ENCODE results near the gene ARL8B.
"Not testable (repeated sequence)": the region's sequence is repeated elsewhere in the genome, so short reads cannot be mapped to it uniquely, and the experiment has no call there.

ARL8B gene

DNA sequence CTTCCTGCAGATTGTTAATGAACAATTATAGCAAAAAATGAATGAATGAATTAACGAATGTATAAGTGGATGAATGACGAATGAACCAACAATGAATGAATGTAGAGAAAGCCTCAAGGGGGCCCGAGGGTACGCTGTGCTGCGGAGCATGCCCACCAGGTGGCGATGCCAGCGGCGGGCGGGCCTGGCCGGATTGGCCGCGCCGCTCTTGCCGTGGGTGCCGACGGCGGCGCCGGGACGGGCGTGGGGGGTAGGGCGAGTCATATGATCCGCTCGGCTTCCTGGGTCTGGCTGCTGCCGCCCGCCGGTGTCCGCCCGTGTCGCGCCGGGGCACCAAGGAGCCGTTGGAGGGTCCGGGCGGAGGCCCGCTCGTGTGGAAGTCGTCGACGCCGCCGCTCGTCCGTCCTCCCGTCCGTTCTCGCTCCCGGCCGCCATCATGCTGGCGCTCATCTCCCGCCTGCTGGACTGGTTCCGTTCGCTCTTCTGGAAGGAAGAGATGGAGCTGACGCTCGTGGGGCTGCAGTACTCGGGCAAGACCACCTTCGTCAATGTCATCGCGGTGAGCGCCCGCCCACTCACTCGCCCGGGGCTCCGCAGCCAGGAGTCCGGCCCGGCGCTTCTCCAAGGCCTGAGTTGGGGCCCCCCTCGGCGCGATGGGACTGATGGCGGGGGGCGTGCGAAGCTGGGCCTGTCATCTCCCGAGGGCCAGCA, at the start of gene ARL8B:
TSS of gene ARL8B (plus strand) at position 263 of the 711 bp plus-strand sequence. CDS start at position 437, 174 bp downstream.
- no peak for TF ChIP-seq Cebpa-rat (IDR thresholded peaks at IDR 0.05)
- Histone ChIP-seq H3K4me2 (peak within 1 kb of the TSS; percentile 96), H3K4me3 (peak within 1 kb of the TSS; percentile 100), H3K27me3 (no peaks in the 10 kb centered on the region), H3K36me3 (peaks cover 8% of the 10 kb centered on the region; the same call in 1 of the 2 replicates), H3K9ac (peak within 1 kb of the TSS; percentile 95), H3K27ac (peak within 1 kb of the TSS; percentile 90), H4K20me1 (peaks cover 51% of the 10 kb centered on the region), H3K4me1 (peaks cover 20% of the 10 kb centered on the region), H3K9me3 (no peaks in the 10 kb centered on the region)

DNA sequence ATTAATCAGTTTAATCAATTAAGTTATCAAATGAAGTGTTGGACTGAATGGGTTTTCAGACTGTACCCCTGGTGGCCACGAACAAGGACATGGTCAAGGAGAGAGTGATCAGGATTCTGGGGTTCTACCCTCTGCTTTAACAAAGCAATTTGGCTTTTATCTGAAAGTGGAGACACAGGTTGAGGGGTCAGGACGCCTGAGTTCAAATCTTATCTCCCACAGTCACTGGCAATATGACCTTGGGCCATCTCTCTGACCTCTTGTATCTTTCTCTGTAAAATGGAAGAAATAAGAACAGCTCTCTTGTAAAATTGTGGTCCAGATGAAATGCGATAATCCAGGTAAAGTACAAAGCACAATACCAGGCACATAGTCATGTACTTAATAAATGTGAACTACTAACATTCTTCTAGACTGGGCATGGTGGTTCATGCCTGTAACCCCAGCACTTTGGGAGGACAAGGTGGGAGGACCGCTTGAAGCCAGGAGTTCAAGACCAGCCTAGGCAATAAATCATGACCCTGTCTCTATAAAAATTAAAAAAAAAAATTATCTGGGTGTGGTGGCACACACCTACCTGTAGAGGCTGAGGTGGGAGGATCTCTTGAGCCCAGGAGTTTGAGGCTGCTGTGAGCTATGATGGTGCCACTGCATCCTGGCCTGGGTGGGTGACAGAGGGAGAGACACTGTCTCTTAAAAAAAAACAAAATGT, 48.6 kb upstream of the ARL8B start:
- H3K36me3 ChIP-seq, result no peaks in the 10 kb centered on the region
- no peaks in the 10 kb centered on the region for H3K4me1 ChIP-seq
- H3K4me2 ChIP-seq, result no peak overlapping the region
- no peak overlapping the region for H3K4me3 ChIP-seq
- H3K9me3 ChIP-seq, result no peaks in the 10 kb centered on the region
- H3K27ac ChIP-seq, result no peak overlapping the region
- no peak for TF ChIP-seq Cebpa-rat (IDR thresholded peaks at IDR 0.05)
- no peaks in the 10 kb centered on the region for H4K20me1 ChIP-seq
- no peaks in the 10 kb centered on the region for H3K27me3 ChIP-seq
- no peak overlapping the region for H3K9ac ChIP-seq

DNA sequence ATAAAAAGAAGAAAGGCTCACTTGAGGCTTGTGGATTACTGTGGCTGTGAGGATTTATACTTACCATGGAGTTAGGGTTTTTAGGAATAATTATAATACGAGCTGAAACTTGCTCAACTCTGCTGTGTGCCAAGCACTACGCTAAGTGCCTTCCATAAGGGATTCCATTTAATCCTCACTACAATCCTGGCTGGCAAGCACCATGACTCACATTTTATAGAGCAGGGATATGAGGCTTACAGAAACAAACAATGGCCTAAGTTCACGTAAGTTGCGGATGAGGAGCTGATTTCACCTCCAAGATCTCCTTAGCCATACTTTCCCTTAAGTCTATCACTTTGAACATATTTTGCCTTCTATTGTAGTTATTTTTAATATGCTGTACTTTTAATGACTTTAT, 43.9 kb upstream of the ARL8B start:
- Histone ChIP-seq H3K4me2 (no peak overlapping the region), H3K9me3 (no peaks in the 10 kb centered on the region), H3K27ac (no peak overlapping the region), H3K36me3 (no peaks in the 10 kb centered on the region), H4K20me1 (no peaks in the 10 kb centered on the region), H3K9ac (no peak overlapping the region), H3K4me3 (no peak overlapping the region), H3K27me3 (no peaks in the 10 kb centered on the region), H3K4me1 (no peaks in the 10 kb centered on the region)
- TF ChIP-seq Cebpa-rat (IDR thresholded peaks at IDR 0.05), result no peak

DNA sequence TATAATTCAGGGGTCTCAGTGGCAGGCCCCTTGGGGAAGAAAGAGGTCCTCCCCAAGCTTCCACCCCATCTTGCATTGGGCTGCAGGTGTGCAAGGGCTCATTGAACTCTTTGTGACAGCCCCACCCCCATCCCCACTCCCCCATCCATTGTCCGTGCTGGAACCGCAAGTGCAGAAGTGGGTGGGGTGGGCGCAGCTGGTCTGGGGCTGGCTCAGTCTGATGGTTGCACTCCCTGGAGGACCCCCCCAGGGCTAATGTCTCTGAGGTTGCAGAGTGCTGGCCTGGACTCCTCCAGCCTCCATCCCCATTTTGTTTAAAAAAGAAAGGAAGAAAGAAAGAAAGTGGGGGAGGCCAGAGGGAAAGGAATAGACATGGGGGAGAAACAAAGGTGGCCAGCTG, 42.3 kb upstream of the ARL8B start:
- H3K9ac ChIP-seq, result no peak overlapping the region
- no peaks in the 10 kb centered on the region for H3K9me3 ChIP-seq
- H3K27ac ChIP-seq, result no peak overlapping the region
- H3K27me3 ChIP-seq, result no peaks in the 10 kb centered on the region
- H4K20me1 ChIP-seq, result no peaks in the 10 kb centered on the region
- no peak for TF ChIP-seq Cebpa-rat (IDR thresholded peaks at IDR 0.05)
- H3K4me1 ChIP-seq, result no peaks in the 10 kb centered on the region
- H3K36me3 ChIP-seq, result no peaks in the 10 kb centered on the region
- H3K4me3 ChIP-seq, result no peak overlapping the region
- H3K4me2 ChIP-seq, result no peak overlapping the region

DNA sequence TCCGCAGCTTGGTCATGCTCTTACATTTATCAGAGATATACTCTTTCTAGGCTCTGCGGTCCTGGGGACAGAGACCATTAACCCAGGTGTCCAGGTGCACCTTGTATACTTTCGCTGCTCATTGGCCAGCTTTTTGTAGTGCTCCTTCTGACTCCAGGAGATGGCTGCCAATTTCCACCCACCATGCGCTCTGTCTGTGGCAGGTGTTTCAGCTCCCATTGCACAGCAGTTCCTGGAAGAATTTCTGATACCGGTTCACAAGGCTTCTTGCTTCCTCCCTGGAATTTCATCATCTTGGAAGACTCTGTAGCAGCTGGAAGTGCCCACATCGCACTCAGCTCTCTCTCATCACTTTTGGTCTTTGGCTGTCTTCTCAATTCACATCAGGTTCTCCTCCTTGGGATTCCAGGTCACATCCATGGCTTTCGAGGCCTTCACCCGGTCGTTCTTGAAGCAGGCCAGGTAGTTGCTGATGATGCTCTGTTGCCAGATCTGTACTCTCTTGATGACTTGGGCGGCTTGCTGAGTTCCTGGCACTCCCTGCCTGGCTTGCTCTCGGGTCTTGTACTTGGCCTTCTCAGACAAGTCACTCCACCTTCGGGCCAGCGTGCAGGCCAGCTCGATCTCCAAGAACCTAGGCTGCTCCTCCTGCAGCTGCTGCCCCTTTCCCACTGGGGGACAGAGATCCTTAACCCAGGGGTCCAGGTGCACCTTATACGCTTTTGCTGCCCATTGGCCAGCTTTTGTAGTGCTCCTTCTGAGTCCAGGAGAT, 41.1 kb upstream of the ARL8B start:
- Histone ChIP-seq H3K9ac (no peak overlapping the region), H3K4me3 (no peak overlapping the region), H3K27me3 (no peaks in the 10 kb centered on the region), H3K27ac (no peak overlapping the region), H3K36me3 (no peaks in the 10 kb centered on the region), H3K4me2 (no peak overlapping the region), H3K9me3 (no peaks in the 10 kb centered on the region), H4K20me1 (no peaks in the 10 kb centered on the region), H3K4me1 (no peaks in the 10 kb centered on the region)
- no peak for TF ChIP-seq Cebpa-rat (IDR thresholded peaks at IDR 0.05)

DNA sequence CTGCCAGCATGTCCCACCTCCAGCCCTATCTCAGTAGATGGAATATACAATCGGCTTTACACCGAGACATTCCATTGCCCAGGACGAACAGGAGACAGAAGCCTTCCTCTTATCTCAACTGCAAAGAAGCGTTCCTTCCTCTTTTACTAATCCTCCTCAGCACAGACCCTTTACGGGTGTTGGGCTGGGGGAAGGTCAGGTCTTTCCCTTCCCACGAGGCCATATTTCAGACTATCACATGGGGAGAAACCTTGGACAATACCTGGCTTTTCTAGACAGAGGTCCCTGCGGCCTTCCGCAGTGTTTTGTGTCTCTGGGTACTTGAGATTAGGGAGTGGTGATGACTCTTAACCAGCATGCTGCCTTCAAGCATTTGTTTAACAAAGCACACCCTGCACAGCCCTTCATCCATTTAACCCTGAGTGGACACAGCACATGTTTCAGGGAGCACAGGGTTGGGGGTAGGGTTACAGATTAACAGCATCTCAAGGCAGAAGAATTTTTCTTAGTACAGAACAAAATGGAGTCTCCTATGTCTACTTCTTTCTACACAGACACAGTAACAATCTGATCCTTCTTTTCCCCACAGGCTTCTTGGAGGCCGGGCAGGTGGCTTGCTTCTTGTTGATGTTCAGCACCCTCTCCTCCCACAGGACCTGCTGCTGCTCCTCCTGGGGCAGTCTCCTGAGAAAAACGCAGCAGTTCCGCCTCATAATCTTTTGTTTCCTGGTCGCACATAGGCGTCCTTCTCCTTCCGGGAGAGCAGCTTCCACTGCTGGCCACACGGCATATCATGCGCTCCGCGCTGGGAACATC, 39.9 kb upstream of the ARL8B start:
- not testable (repeated sequence) for H3K4me3 ChIP-seq, H3K4me2 ChIP-seq, H3K36me3 ChIP-seq, H4K20me1 ChIP-seq, H3K27ac ChIP-seq, H3K9ac ChIP-seq, H3K27me3 ChIP-seq, H3K9me3 ChIP-seq, H3K4me1 ChIP-seq

DNA sequence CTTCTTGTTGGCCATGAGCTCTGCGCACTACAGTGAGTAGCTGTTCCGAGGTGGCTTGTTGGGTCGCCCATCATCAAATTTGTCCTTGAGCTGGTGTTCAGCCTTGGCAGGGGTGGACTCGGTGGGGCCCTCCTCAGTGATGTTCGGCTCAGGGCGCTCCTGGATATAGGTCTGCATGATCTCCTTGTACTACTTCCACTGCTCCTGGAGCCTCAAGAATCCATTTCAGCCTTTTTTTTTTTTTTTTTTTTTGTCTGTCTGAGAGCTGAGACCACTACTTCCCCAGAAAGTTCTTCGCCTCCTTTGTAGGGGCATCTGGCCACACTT, 39.3 kb upstream of the ARL8B start:
- Histone ChIP-seq H3K4me2 (no peak overlapping the region), H3K9ac (no peak overlapping the region), H3K9me3 (no peaks in the 10 kb centered on the region), H3K27ac (no peak overlapping the region), H3K27me3 (no peaks in the 10 kb centered on the region), H4K20me1 (no peaks in the 10 kb centered on the region), H3K4me1 (no peaks in the 10 kb centered on the region), H3K36me3 (no peaks in the 10 kb centered on the region), H3K4me3 (no peak overlapping the region)
- no peak for TF ChIP-seq Cebpa-rat (IDR thresholded peaks at IDR 0.05)

DNA sequence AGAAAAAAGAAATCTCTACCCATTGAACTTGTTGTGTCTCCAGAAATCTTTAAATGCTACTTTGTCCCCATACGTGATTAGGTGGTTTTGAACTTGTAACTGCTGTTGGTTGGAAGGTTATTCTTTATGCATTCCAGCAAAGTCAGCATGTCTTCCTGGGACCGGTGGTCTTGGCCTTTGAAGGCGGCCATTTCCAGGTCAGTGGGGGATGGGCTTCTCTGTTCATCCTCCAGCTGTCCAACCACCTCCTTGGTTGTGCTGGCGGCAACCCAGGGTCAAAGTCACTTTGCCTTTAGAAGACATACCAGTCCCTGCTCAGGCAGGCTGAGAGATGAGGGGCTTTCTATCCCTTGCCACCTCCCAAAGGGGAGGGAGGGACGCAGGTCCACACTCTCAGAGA, 37.9 kb upstream of the ARL8B start:
- Histone ChIP-seq H3K36me3 (no peaks in the 10 kb centered on the region), H3K9ac (no peak overlapping the region), H3K4me1 (no peaks in the 10 kb centered on the region), H3K27me3 (no peaks in the 10 kb centered on the region), H4K20me1 (no peaks in the 10 kb centered on the region), H3K4me3 (no peak overlapping the region), H3K4me2 (no peak overlapping the region), H3K9me3 (no peaks in the 10 kb centered on the region), H3K27ac (no peak overlapping the region)
- TF ChIP-seq Cebpa-rat (IDR thresholded peaks at IDR 0.05), result no peak

DNA sequence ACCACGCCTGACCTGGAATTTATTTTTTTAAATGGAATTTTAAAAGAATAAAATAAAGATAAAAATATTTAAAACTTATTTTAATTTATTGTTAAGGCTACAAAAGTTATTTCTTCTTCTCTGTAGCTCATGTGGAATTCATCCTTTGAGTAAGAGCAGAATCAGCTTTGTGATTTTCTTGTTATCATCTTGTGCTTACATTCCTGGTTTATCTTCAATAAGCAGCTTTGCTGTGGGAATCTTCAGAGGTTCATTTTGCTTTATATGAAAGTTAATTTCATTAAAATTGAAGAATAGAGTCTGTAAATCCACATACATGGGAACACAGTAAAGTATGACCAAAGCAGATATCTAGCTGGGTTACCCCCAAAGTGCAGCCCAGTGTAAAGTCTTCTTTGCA, 35.4 kb upstream of the ARL8B start:
- H3K4me1 ChIP-seq, result no peaks in the 10 kb centered on the region
- TF ChIP-seq Cebpa-rat (IDR thresholded peaks at IDR 0.05), result no peak
- no peak overlapping the region for H3K27ac ChIP-seq
- no peaks in the 10 kb centered on the region for H3K27me3 ChIP-seq
- H3K4me2 ChIP-seq, result no peak overlapping the region
- no peaks in the 10 kb centered on the region for H3K9me3 ChIP-seq
- no peaks in the 10 kb centered on the region for H4K20me1 ChIP-seq
- no peak overlapping the region for H3K9ac ChIP-seq
- no peak overlapping the region for H3K4me3 ChIP-seq
- no peaks in the 10 kb centered on the region for H3K36me3 ChIP-seq

Data from BLaER1 (cell line).